ENCODE measurements around the gene TMEM138.

Gene TMEM138

GRCh38 chr11:61336171-61336935 lies 25.8 kb upstream of the TMEM138 start:
- DNase-seq (ENCODE audit: low read depth) = peak; percentile 17
- peak; percentile 99 for TF ChIP-seq CTCF (conservative IDR thresholded peaks at IDR 0.05; ENCODE audit: low read depth, low read length)
- H3K4me3 ChIP-seq (ENCODE audit: low read length) = no peak overlapping the region

GRCh38 chr11:61337706-61338470 lies 24.3 kb upstream of the TMEM138 start:
- H3K4me3 ChIP-seq (ENCODE audit: low read length) = no peak overlapping the region
- no peak for DNase-seq (ENCODE audit: low read depth)
- TF ChIP-seq CTCF (conservative IDR thresholded peaks at IDR 0.05; ENCODE audit: low read depth, low read length) = no peak

GRCh38 chr11:61338783-61339489 lies 23.2 kb upstream of the TMEM138 start:
- no peak for TF ChIP-seq CTCF (conservative IDR thresholded peaks at IDR 0.05; ENCODE audit: low read depth, low read length)
- DNase-seq (ENCODE audit: low read depth) = no peak
- no peak overlapping the region for H3K4me3 ChIP-seq (ENCODE audit: low read length)

GRCh38 chr11:61339490-61339878 lies 22.7 kb upstream of the TMEM138 start:
- no peak overlapping the region for H3K4me3 ChIP-seq (ENCODE audit: low read length)
- TF ChIP-seq CTCF (conservative IDR thresholded peaks at IDR 0.05; ENCODE audit: low read depth, low read length) = no peak
- DNase-seq (ENCODE audit: low read depth) = no peak

- no peak for DNase-seq (ENCODE audit: low read depth)
- TF ChIP-seq CTCF (conservative IDR thresholded peaks at IDR 0.05; ENCODE audit: low read depth, low read length) = no peak
- no peak overlapping the region for H3K4me3 ChIP-seq (ENCODE audit: low read length)
Measured at GRCh38 chr11:61340979-61341378, 21.2 kb upstream of the TMEM138 start.

GRCh38 chr11:61341706-61342105 lies 20.5 kb upstream of the TMEM138 start:
- DNase-seq (ENCODE audit: low read depth) = no peak
- TF ChIP-seq CTCF (conservative IDR thresholded peaks at IDR 0.05; ENCODE audit: low read depth, low read length) = no peak
- no peak overlapping the region for H3K4me3 ChIP-seq (ENCODE audit: low read length)
